Gastroesophageal sphincter (tissue), 3 donors: ENCODE data around the gene NLRC3.

ENCODE experiments used
- EP300 ChIP-seq: sonication (generic); formaldehyde crosslinking; IDR thresholded peaks from one replicate; pipeline ENCODE4 v1.6.1; 2017; ENCODE audit warnings: antibody characterized with exemption, mild to moderate bottlenecking
- TF ChIP-seq, protein P1 (sequence below), 4 experiments: fragments of 200-600 bp in 2 of 4; fragments of 450-650 bp in 2 of 4; sonication (generic) in 1 of 4; IDR thresholded peaks; one replicate each; pipeline ENCODE4 v1.5.1; 2017 to 2019; ENCODE audit warnings: antibody characterized with exemption in 4 of 4, mild to moderate bottlenecking in 2 of 4, moderate library complexity in 2 of 4

DNA sequence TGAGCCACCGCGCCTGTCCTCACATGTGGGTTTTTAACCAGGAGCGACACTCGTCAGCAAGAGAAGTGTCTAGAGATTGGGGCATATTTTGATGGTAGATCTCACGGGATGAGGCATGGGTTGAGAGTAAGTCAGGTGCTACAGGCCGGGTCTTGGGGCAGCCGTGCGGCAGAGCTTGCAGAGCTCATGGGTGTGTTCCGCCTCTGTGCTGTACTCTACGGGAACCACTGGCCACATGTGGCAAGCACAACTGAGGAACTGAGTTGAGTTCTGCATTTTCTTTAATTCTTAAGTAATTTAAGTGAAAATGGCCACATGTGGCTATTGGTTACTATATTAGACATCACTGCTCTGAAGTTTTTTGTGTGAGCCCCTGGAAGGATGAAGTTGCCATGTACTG, 66.8 kb downstream of the NLRC3 start:
- TF ChIP-seq, protein P1, sequence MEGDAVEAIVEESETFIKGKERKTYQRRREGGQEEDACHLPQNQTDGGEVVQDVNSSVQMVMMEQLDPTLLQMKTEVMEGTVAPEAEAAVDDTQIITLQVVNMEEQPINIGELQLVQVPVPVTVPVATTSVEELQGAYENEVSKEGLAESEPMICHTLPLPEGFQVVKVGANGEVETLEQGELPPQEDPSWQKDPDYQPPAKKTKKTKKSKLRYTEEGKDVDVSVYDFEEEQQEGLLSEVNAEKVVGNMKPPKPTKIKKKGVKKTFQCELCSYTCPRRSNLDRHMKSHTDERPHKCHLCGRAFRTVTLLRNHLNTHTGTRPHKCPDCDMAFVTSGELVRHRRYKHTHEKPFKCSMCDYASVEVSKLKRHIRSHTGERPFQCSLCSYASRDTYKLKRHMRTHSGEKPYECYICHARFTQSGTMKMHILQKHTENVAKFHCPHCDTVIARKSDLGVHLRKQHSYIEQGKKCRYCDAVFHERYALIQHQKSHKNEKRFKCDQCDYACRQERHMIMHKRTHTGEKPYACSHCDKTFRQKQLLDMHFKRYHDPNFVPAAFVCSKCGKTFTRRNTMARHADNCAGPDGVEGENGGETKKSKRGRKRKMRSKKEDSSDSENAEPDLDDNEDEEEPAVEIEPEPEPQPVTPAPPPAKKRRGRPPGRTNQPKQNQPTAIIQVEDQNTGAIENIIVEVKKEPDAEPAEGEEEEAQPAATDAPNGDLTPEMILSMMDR (IDR thresholded peaks at IDR 0.05): no peak
- no peak for TF ChIP-seq EP300
